PC-9 (cell line): Measurements from ENCODE around the gene WDR77. TPM values are rescaled to one million over a fixed set of nuclear protein-coding genes. Genes with fewer than 3 reads are reported as not detected.

Experiments used
- BruUV-seq: library from RNA; stranded (reverse); fragments of 400-500 nt; replicated peaks from 2 replicates; lab custom pipeline; 2021; lab: Mats Ljungman, UMichigan
- CTCF ChIA-PET: fragments of 300-600 bp; sonication (Branson Sonifier 250); formaldehyde crosslinking; loops from one replicate; lab custom pipeline; 2022; ENCODE audit warnings: antibody characterized with exemption; lab: Charles Lee
- POLR2A ChIA-PET: fragments of 300-600 bp; sonication (Branson Sonifier 250); formaldehyde crosslinking; loops from one replicate; lab custom pipeline; 2022; ENCODE audit warnings: antibody characterized with exemption; ENCODE audit not compliant: unreplicated experiment; lab: Charles Lee
- DNase-seq, 2 experiments: peaks; one replicate each; pipeline versions ENCODE4 v3.0.0 to v3.0.0-alpha.2; 2015 to 2022; ENCODE audit warnings: mixed read lengths in 1 of 2
- H2AFZ ChIP-seq: fragments of 200-600 bp; sonication (generic); 2 replicates; pipeline ENCODE4 v1.8.1; 2017; ENCODE audit warnings: antibody characterized with exemption
- H3F3A ChIP-seq: fragments of 200-600 bp; sonication (generic); 2 replicates; pipeline ENCODE4 v1.8.1; 2017; ENCODE audit warnings: antibody characterized with exemption, mild to moderate bottlenecking, low read depth; ENCODE audit not compliant: insufficient read depth
- H3K27ac ChIP-seq: fragments of 200-600 bp; sonication (generic); 2 replicates; pipeline ENCODE4 v1.6.1; 2016; ENCODE audit warnings: mixed run types
- H3K27me3 ChIP-seq: fragments of 200-600 bp; sonication (generic); 2 replicates; pipeline ENCODE4 v1.6.1; 2016; ENCODE audit warnings: low read depth, mixed run types; ENCODE audit not compliant: insufficient read depth
- H3K36me3 ChIP-seq: fragments of 200-600 bp; sonication (generic); 2 replicates; pipeline ENCODE4 v1.6.1; 2016; ENCODE audit warnings: low read depth, mixed run types
- H3K4me1 ChIP-seq: fragments of 200-600 bp; sonication (generic); replicated peaks from 2 replicates; pipeline ENCODE4 v1.6.1; 2016; ENCODE audit warnings: mixed run types; ENCODE audit not compliant: insufficient read depth
- H3K4me2 ChIP-seq: fragments of 200-600 bp; sonication (generic); 2 replicates; pipeline ENCODE4 v1.6.1; 2017; ENCODE audit warnings: mixed run types
- H3K4me3 ChIP-seq: fragments of 200-600 bp; sonication (generic); 2 replicates; pipeline ENCODE4 v1.6.1; 2016; ENCODE audit warnings: mixed run types
- H3K79me2 ChIP-seq: fragments of 200-600 bp; sonication (generic); 2 replicates; pipeline ENCODE4 v1.6.1; 2017; ENCODE audit warnings: low read depth, mixed run types
- H3K9me2 ChIP-seq: fragments of 200-600 bp; sonication (generic); 2 replicates; pipeline ENCODE4 v1.8.1; 2017; ENCODE audit warnings: mild to moderate bottlenecking; ENCODE audit not compliant: insufficient read depth
- H3K9me3 ChIP-seq: fragments of 200-600 bp; sonication (generic); 2 replicates; pipeline ENCODE4 v1.8.1; 2016; ENCODE audit warnings: low read depth; ENCODE audit not compliant: insufficient read depth
- H4K20me1 ChIP-seq: fragments of 200-600 bp; sonication (generic); 2 replicates; pipeline ENCODE4 v1.8.1; 2017; ENCODE audit not compliant: insufficient read depth
- EZH2 ChIP-seq: fragments of 200-600 bp; sonication (generic); IDR thresholded peaks from 2 replicates; pipeline ENCODE4 v1.8.0; 2017; ENCODE audit warnings: antibody characterized with exemption, low read depth
- intact Hi-C: fragments of 100-400 bp; cut with micrococcal nuclease; formaldehyde crosslinking; loops from one replicate; pipeline ENCODE4 v1.10.0; 2022; ENCODE audit not compliant: unreplicated experiment
- total RNA-seq: library from RNA; stranded (reverse); gene quantifications from 2 replicates; pipeline ENCODE4 v1.2.3, GENCODE V29; 2021
- TF ChIP-seq, protein P1 (sequence below): fragments of 200-600 bp; sonication (generic); conservative IDR thresholded peaks from 2 replicates; pipeline ENCODE4 v1.6.1; 2017; ENCODE audit warnings: mixed run types, antibody characterized with exemption, mild to moderate bottlenecking, moderate library complexity

WDR77 gene
- total RNA-seq, 1 experiment from 2014 or later: 23.7 TPM

DNA sequence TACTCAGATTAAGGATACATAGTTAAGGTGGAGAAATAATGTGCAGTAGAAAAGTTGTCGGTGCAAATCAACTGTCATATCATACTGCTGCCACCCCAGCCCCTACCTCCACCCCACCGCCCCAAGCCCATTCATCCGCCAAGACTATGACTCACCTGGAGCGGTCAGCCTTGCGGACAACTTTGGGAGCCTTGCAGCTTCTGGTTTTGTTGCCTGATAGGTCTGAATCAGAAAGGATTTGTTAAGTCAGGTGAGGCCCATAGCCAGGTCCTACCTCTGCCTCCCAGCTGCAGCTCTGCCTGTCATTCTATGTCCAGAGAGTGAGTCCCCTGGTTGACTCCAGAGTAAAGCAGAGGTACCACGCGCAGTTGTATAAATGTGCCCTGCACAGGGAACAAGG is 37.4 kb upstream of the WDR77 start:
- H3K4me2 ChIP-seq: peak overlapping the region; percentile 8
- peak; percentile 51 to 64 for DNase-seq
- intact Hi-C loops: loop anchor here (10.0 kb wide), 1 partner anchor 878 kb away; no protein-coding TSS in a partner anchor
- no peaks in the 10 kb centered on the region for H3K9me2 ChIP-seq
- CTCF ChIA-PET: interaction anchor here (0.6 kb wide), 1 partner anchor 181 kb away, joined by 6 read pairs; no protein-coding TSS in a partner anchor
- H4K20me1 ChIP-seq: no peaks in the 10 kb centered on the region
- H3K4me1 ChIP-seq: peaks cover 12% of the 10 kb centered on the region; the same call in 1 of the 2 replicates
- no peak for TF ChIP-seq EZH2
- TF ChIP-seq, protein P1, sequence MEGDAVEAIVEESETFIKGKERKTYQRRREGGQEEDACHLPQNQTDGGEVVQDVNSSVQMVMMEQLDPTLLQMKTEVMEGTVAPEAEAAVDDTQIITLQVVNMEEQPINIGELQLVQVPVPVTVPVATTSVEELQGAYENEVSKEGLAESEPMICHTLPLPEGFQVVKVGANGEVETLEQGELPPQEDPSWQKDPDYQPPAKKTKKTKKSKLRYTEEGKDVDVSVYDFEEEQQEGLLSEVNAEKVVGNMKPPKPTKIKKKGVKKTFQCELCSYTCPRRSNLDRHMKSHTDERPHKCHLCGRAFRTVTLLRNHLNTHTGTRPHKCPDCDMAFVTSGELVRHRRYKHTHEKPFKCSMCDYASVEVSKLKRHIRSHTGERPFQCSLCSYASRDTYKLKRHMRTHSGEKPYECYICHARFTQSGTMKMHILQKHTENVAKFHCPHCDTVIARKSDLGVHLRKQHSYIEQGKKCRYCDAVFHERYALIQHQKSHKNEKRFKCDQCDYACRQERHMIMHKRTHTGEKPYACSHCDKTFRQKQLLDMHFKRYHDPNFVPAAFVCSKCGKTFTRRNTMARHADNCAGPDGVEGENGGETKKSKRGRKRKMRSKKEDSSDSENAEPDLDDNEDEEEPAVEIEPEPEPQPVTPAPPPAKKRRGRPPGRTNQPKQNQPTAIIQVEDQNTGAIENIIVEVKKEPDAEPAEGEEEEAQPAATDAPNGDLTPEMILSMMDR: no peak
- H3K27me3 ChIP-seq: no peaks in the 10 kb centered on the region
- no peak overlapping the region for H3K27ac ChIP-seq
- no TSS peak for BruUV-seq
- H3F3A ChIP-seq: no peaks in the 10 kb centered on the region
- POLR2A ChIA-PET: interaction anchor here (0.6 kb wide), 1 partner anchor 378 kb away, joined by 3 read pairs; no protein-coding TSS in a partner anchor
- H3K36me3 ChIP-seq: no peaks in the 10 kb centered on the region
- no peak overlapping the region for H2AFZ ChIP-seq
- H3K79me2 ChIP-seq: no peaks in the 10 kb centered on the region
- no peaks in the 10 kb centered on the region for H3K9me3 ChIP-seq
- no peak overlapping the region for H3K4me3 ChIP-seq

GRCh38 chr1:111484391-111485026 is 35.5 kb upstream of the WDR77 start:
- intact Hi-C loops: loop anchor here (5.0 to 10.0 kb wide), 2 partner anchors 273 to 880 kb away; partner anchors contain the start of gene DDX20
- peaks cover 12% of the 10 kb centered on the region; the same call in 1 of the 2 replicates for H3K4me1 ChIP-seq
- no peaks in the 10 kb centered on the region for H4K20me1 ChIP-seq
- H2AFZ ChIP-seq: no peak overlapping the region
- no peak overlapping the region for H3K4me3 ChIP-seq
- H3K36me3 ChIP-seq: no peaks in the 10 kb centered on the region
- no peak for TF ChIP-seq EZH2
- TF ChIP-seq, protein P1: no peak
- no peaks in the 10 kb centered on the region for H3K79me2 ChIP-seq
- no peaks in the 10 kb centered on the region for H3K27me3 ChIP-seq
- CTCF ChIA-PET: no interaction called here
- H3F3A ChIP-seq: no peaks in the 10 kb centered on the region
- no peak overlapping the region for H3K27ac ChIP-seq
- peak in 1 of 2 experiments; percentile 31 for DNase-seq
- no peaks in the 10 kb centered on the region for H3K9me3 ChIP-seq
- POLR2A ChIA-PET: no interaction called here
- no peak overlapping the region for H3K4me2 ChIP-seq
- H3K9me2 ChIP-seq: no peaks in the 10 kb centered on the region
- no TSS peak for BruUV-seq

GRCh38 chr1:111483876-111484275 is 34.8 kb upstream of the WDR77 start:
- Histone ChIP-seq H3K4me3 (no peak overlapping the region), H3K36me3 (no peaks in the 10 kb centered on the region), H3K4me2 (no peak overlapping the region), H3K27ac (no peak overlapping the region), H4K20me1 (no peaks in the 10 kb centered on the region), H3F3A (no peaks in the 10 kb centered on the region), H3K9me2 (no peaks in the 10 kb centered on the region), H3K79me2 (no peaks in the 10 kb centered on the region), H3K4me1 (peaks cover 12% of the 10 kb centered on the region; the same call in 1 of the 2 replicates), H3K27me3 (no peaks in the 10 kb centered on the region), H3K9me3 (no peaks in the 10 kb centered on the region), H2AFZ (no peak overlapping the region)
- ChIA-PET CTCF (no interaction called here), POLR2A (no interaction called here)
- TF ChIP-seq EZH2: no peak
- BruUV-seq: no TSS peak
- intact Hi-C loops: loop anchor here (5.0 to 10.0 kb wide), 2 partner anchors 273 to 881 kb away; partner anchors contain the start of gene DDX20
- DNase-seq: no peak
